ENCODE measurements around the gene CHP2. TPM values are rescaled to one million over a fixed set of nuclear protein-coding genes. Genes with fewer than 3 reads are reported as not detected.

CHP2 gene
- polyA plus RNA-seq, 1 donor (not counting 4 experiments of a cell fraction or from before 2014, with no cell fraction given), result 0.20 TPM

DNA sequence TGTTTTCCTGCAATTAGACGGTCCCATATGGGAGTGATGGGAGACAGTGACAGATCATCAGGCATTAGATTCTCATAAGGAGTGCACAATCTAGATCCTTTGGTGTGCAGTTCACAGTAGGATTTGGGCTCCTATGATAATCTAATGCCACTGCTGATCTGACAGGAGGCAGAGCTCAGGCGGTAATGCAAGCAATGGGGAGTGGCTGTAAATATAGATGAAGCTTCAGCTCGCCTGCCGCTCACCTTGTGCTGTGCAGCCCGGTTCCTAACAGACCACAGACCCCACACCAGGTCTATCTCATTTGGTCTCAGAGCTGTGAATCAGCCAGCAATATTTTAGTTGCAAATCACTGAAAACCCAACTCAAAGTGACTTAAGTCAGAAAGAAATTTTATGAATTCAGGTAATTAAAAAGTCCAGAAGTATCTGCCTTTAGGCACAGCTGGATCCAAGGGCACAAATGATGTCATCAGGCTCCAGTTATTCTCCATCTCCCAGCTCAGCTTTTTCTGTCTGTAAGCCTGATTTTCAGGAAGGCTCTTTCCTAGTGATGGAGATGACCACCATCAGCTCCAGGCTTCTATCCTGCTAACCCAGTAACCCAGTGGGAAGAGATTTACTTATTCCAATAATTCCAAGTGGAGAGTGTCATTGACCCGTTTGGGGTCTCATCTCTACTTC, 3.3 kb downstream of the CHP2 start:
- no peaks in the 10 kb centered on the region for H3K4me1 ChIP-seq (ENCODE audit: control insufficient read depth, extremely low read depth, insufficient read depth, low read length)
- no peak overlapping the region for H3K9ac ChIP-seq (ENCODE audit: control insufficient read depth, extremely low read depth, insufficient read depth, low read length)
- no peak overlapping the region for H3K4me3 ChIP-seq (ENCODE audit: control insufficient read depth in 2 of 3, extremely low read depth in 1 of 3, insufficient read depth in 2 of 3, low read depth in 1 of 3, low read length in 3 of 3)
- H3K27me3 ChIP-seq (ENCODE audit: control insufficient read depth, extremely low read depth, insufficient read depth, low read length), result peaks cover 28% of the 10 kb centered on the region
- H3K4me2 ChIP-seq (ENCODE audit: control insufficient read depth, extremely low read depth, insufficient read depth, low read depth, low read length), result no peak overlapping the region
- no peaks in the 10 kb centered on the region for H4K20me1 ChIP-seq (ENCODE audit: control insufficient read depth, extremely low read depth, insufficient read depth, low read length)
- TF ChIP-seq CTCF (optimal IDR thresholded peaks at IDR 0.05 in 1 of 3, IDR thresholded peaks at IDR 0.05 in 1 of 3, conservative IDR thresholded peaks at IDR 0.05 in 1 of 3; ENCODE audit: extremely low read depth in 1 of 3, insufficient read depth in 2 of 3, low read length in 3 of 3) (no peak), EZH2 (IDR thresholded peaks at IDR 0.05; ENCODE audit: low read length) (no peak)
- DNase-seq (ENCODE audit: low read depth, low spot score), result no peak
- H2AFZ ChIP-seq (ENCODE audit: control insufficient read depth, low read length), result no peak overlapping the region
- no peaks in the 10 kb centered on the region for H3K79me2 ChIP-seq (ENCODE audit: control insufficient read depth, insufficient read depth, low read length)
- dilution Hi-C loops (cut with MboI; ENCODE audit: extremely low pct_ligation_motif_present, low sequenced_read_pairs), result no loop called here
- H3K36me3 ChIP-seq (ENCODE audit: control insufficient read depth in 2 of 2, extremely low read depth in 1 of 2, insufficient read depth in 2 of 2, low read length in 2 of 2), result no peaks in the 10 kb centered on the region
- no peaks in the 10 kb centered on the region for H3K9me1 ChIP-seq (ENCODE audit: control insufficient read depth, extremely low read depth, insufficient read depth, low read length)
- H3K27ac ChIP-seq (ENCODE audit: control insufficient read depth, insufficient read depth, low read length), result no peak overlapping the region
- no peaks in the 10 kb centered on the region for H3K9me3 ChIP-seq (ENCODE audit: control insufficient read depth, low read depth, low read length)
- FAIRE-seq, result no peak

- no peaks in the 10 kb centered on the region for H3K79me2 ChIP-seq (ENCODE audit: control insufficient read depth, insufficient read depth, low read length)
- dilution Hi-C loops (cut with MboI; ENCODE audit: extremely low pct_ligation_motif_present, low sequenced_read_pairs), result no loop called here
- H3K9me1 ChIP-seq (ENCODE audit: control insufficient read depth, extremely low read depth, insufficient read depth, low read length), result no peaks in the 10 kb centered on the region
- H3K36me3 ChIP-seq (ENCODE audit: control insufficient read depth in 2 of 2, extremely low read depth in 1 of 2, insufficient read depth in 2 of 2, low read length in 2 of 2), result no peaks in the 10 kb centered on the region
- H3K9ac ChIP-seq (ENCODE audit: control insufficient read depth, extremely low read depth, insufficient read depth, low read length), result no peak overlapping the region
- H3K4me3 ChIP-seq (ENCODE audit: control insufficient read depth in 2 of 3, extremely low read depth in 1 of 3, insufficient read depth in 2 of 3, low read depth in 1 of 3, low read length in 3 of 3), result no peak overlapping the region
- no peaks in the 10 kb centered on the region for H3K27me3 ChIP-seq (ENCODE audit: control insufficient read depth, extremely low read depth, insufficient read depth, low read length)
- H4K20me1 ChIP-seq (ENCODE audit: control insufficient read depth, extremely low read depth, insufficient read depth, low read length), result no peaks in the 10 kb centered on the region
- no peak overlapping the region for H2AFZ ChIP-seq (ENCODE audit: control insufficient read depth, low read length)
- DNase-seq (ENCODE audit: low read depth, low spot score) (no peak), FAIRE-seq (no peak)
- peaks cover 20% of the 10 kb centered on the region for H3K4me1 ChIP-seq (ENCODE audit: control insufficient read depth, extremely low read depth, insufficient read depth, low read length)
- no peaks in the 10 kb centered on the region for H3K9me3 ChIP-seq (ENCODE audit: control insufficient read depth, low read depth, low read length)
- H3K27ac ChIP-seq (ENCODE audit: control insufficient read depth, insufficient read depth, low read length), result no peak overlapping the region
- TF ChIP-seq EZH2 (IDR thresholded peaks at IDR 0.05; ENCODE audit: low read length), result no peak
- TF ChIP-seq CTCF (optimal IDR thresholded peaks at IDR 0.05 in 1 of 3, IDR thresholded peaks at IDR 0.05 in 1 of 3, conservative IDR thresholded peaks at IDR 0.05 in 1 of 3; ENCODE audit: extremely low read depth in 1 of 3, insufficient read depth in 2 of 3, low read length in 3 of 3), result no peak
- no peak overlapping the region for H3K4me2 ChIP-seq (ENCODE audit: control insufficient read depth, extremely low read depth, insufficient read depth, low read depth, low read length)
Measured at GRCh38 chr16:23765933-23766332, 11.1 kb downstream of the CHP2 start.
